IPS-18a (cell line): ENCODE results near the gene ABHD6.
"Not testable (repeated sequence)": the region's sequence is repeated elsewhere in the genome, so short reads cannot be mapped to it uniquely, and the experiment has no call there.

Experiments
- H3K27ac ChIP-seq: one replicate; pipeline ENCODE4 v1.5.1; 2013; ENCODE audit warnings: low read length
- H3K27me3 ChIP-seq: one replicate; pipeline ENCODE4 v1.6.1; 2013; ENCODE audit warnings: mild to moderate bottlenecking, low read length; ENCODE audit not compliant: control insufficient read depth, insufficient read depth
- H3K36me3 ChIP-seq: one replicate; pipeline ENCODE4 v1.6.1; 2013; ENCODE audit warnings: low read depth, low read length; ENCODE audit not compliant: control insufficient read depth
- H3K4me1 ChIP-seq: one replicate; pipeline ENCODE4 v1.6.1; 2013; ENCODE audit warnings: low read depth, low read length; ENCODE audit not compliant: control insufficient read depth
- H3K4me3 ChIP-seq: one replicate; pipeline ENCODE4 v1.5.1; 2013; ENCODE audit warnings: low read length
- H3K9ac ChIP-seq: one replicate; pipeline ENCODE4 v1.6.1; 2013; ENCODE audit warnings: mild to moderate bottlenecking, low read length, moderate library complexity
- H3K9me3 ChIP-seq: one replicate; pipeline ENCODE4 v1.6.1; 2013; ENCODE audit warnings: low read depth, low read length; ENCODE audit not compliant: control insufficient read depth

ABHD6 gene

DNA sequence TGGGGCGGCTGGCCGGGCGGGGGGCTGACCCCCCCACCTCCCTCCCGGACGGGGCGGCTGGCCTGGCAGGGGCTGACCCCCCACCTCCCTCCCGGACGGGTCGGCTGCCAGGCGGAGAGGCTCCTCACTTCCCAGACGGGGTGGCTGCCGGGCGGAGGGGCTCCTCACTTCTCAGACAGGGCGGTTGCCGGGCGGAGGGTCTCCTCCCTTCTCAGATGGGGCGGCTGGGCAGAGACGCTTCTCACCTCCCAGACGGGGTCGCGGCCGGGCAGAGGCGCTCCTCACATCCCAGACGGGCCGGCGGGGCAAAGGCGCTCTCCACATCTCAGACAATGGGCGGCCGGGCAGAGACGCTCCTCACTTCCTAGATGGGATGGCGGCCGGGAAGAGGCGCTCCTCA lies 52.9 kb downstream of the ABHD6 start:
- H3K27ac ChIP-seq, H3K36me3 ChIP-seq, H3K4me1 ChIP-seq, H3K4me3 ChIP-seq, H3K9ac ChIP-seq, H3K27me3 ChIP-seq, H3K9me3 ChIP-seq: not testable (repeated sequence)

GRCh38 chr3:58291671-58292338 lies 54.2 kb downstream of the ABHD6 start:
- Histone ChIP-seq H3K27ac (no peak overlapping the region), H3K9me3 (no peaks in the 10 kb centered on the region), H3K4me1 (no peaks in the 10 kb centered on the region), H3K27me3 (no peaks in the 10 kb centered on the region), H3K9ac (no peak overlapping the region), H3K36me3 (no peaks in the 10 kb centered on the region), H3K4me3 (no peak overlapping the region)

DNA sequence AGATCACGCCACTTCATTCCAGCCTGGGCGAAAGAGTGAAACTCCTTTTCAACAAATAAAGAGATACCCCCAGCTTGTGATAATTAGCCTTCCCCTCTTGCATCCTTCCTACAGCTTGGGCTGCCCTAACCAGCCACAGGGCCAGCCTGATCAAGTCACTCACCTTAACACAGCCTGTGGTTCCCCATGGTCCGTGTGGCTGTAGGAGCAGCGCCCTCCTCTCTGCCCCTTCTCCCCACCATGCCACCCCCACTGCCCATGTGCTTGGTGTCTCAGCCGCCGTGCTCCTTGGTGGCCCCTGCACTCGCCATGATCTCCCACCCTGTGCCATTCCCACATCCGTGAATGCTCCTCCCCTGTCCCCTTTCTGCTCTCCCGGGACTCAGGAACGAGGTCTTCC lies 55.3 kb downstream of the ABHD6 start:
- Histone ChIP-seq H3K27ac (no peak overlapping the region), H3K4me3 (no peak overlapping the region), H3K9me3 (no peaks in the 10 kb centered on the region), H3K4me1 (no peaks in the 10 kb centered on the region), H3K9ac (no peak overlapping the region), H3K36me3 (no peaks in the 10 kb centered on the region), H3K27me3 (no peaks in the 10 kb centered on the region)

- Histone ChIP-seq H3K27ac (no peak overlapping the region), H3K36me3 (no peaks in the 10 kb centered on the region), H3K4me3 (no peak overlapping the region), H3K27me3 (no peaks in the 10 kb centered on the region), H3K9me3 (no peaks in the 10 kb centered on the region), H3K9ac (no peak overlapping the region), H3K4me1 (no peaks in the 10 kb centered on the region)
These were observed 55.9 kb downstream of the ABHD6 start for GRCh38 chr3:58293516-58293915.

GRCh38 chr3:58296269-58296668 lies 58.7 kb downstream of the ABHD6 start:
- H3K27me3 ChIP-seq: no peaks in the 10 kb centered on the region
- no peak overlapping the region for H3K27ac ChIP-seq
- no peak overlapping the region for H3K9ac ChIP-seq
- no peaks in the 10 kb centered on the region for H3K9me3 ChIP-seq
- H3K4me3 ChIP-seq: no peak overlapping the region
- H3K4me1 ChIP-seq: no peaks in the 10 kb centered on the region
- H3K36me3 ChIP-seq: no peaks in the 10 kb centered on the region

GRCh38 chr3:58296843-58297242 lies 59.3 kb downstream of the ABHD6 start:
- no peaks in the 10 kb centered on the region for H3K36me3 ChIP-seq
- no peaks in the 10 kb centered on the region for H3K4me1 ChIP-seq
- no peak overlapping the region for H3K9ac ChIP-seq
- H3K4me3 ChIP-seq: no peak overlapping the region
- H3K9me3 ChIP-seq: no peaks in the 10 kb centered on the region
- H3K27me3 ChIP-seq: no peaks in the 10 kb centered on the region
- no peak overlapping the region for H3K27ac ChIP-seq

GRCh38 chr3:58298190-58298589 lies 60.6 kb downstream of the ABHD6 start:
- Histone ChIP-seq H3K36me3 (no peaks in the 10 kb centered on the region), H3K27me3 (no peaks in the 10 kb centered on the region), H3K4me3 (no peak overlapping the region), H3K9ac (no peak overlapping the region), H3K9me3 (no peaks in the 10 kb centered on the region), H3K27ac (no peak overlapping the region), H3K4me1 (no peaks in the 10 kb centered on the region)

GRCh38 chr3:58299075-58299474 lies 61.5 kb downstream of the ABHD6 start:
- Histone ChIP-seq H3K4me3 (no peak overlapping the region), H3K9ac (no peak overlapping the region), H3K36me3 (no peaks in the 10 kb centered on the region), H3K27me3 (no peaks in the 10 kb centered on the region), H3K4me1 (no peaks in the 10 kb centered on the region), H3K27ac (no peak overlapping the region), H3K9me3 (no peaks in the 10 kb centered on the region)

DNA sequence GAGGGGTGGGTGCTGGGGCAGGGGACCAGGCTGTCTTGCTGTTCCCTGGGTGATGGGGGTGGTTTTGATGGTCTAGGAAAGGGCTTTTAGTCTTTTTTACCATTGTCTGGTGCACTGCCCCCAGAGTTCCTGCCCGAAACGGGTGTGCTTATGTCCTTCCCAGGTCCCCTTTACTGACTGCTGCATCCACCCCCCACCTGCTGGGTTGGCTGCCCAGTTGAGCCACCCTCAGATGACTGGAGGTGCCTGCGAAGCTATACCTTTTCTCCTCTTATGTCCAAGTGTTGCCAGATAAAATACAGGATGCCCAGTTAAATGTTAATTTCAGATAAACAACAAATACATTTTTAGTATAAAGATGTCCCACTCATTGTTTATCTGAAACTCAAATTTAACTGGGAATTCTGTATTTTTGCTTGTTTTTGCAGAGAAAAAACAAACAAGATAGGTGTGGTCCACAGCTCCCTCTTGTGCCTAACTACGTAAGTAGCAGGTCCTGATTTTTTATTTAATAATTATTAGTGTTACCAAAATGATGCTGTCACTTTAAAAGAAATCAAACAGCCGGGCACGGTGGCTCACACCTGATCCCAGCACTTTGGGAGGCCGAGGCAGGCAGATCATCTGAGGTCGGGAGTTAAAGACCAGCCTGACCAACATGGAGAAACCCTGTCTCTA lies 62.4 kb downstream of the ABHD6 start:
- H3K9ac ChIP-seq: no peak overlapping the region
- no peaks in the 10 kb centered on the region for H3K27me3 ChIP-seq
- no peak overlapping the region for H3K27ac ChIP-seq
- no peaks in the 10 kb centered on the region for H3K9me3 ChIP-seq
- no peaks in the 10 kb centered on the region for H3K4me1 ChIP-seq
- no peaks in the 10 kb centered on the region for H3K36me3 ChIP-seq
- no peak overlapping the region for H3K4me3 ChIP-seq

DNA sequence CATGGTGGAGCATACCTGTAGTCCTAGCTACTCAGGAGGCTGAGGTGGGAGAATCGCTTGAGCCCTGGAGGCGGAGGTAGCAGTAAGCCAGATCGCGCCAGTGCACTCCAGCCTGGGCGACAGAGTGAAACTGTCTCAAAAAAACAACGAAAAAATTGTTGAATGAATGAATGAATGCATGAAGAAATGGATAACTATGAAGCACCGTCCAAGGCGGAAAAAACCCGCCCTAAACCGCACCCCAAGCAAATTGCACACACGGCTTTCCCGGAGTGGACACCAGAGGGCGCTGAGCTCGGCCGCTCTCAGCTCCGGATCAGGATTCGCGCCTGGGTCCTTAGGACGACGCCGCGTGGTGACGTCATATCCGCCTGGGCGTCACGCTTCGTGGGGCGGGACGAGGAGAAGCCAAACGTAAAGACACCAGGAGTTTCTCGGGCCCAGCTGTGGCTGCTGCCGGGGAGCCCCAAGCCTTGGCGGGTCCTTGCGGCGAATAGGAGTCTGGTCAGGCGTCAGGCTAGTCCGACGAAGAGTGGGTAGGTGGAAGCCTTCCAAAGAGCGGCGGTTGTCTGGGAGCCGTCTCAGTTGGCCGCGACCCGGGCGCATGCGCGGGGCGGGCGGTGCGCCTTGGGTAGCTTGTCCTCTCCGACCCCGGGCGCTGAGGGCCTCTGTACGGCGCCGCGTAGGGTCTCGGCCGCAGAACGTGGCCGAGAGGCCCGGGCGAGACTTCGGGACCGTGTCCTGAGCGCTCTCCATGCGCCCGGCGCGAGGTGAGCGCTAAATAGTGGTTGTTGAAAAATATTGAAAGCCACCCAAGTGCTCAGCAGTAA lies 68.5 kb downstream of the ABHD6 start, which contains the start of the genes HTD2 and RPP14:
Gene HTD2 (plus strand): TSS at position 639 of the 830 bp plus-strand sequence. CDS start 11,094 bp downstream, outside the sequence.
Gene RPP14 (plus strand): TSS at position 364 of the 830 bp plus-strand sequence. CDS start 4,085 bp downstream, outside the sequence.
- Histone ChIP-seq H3K27ac (peak within 1 kb of the TSS; percentile 97), H3K36me3 (peaks cover 13% of the 10 kb centered on the region), H3K9me3 (no peaks in the 10 kb centered on the region), H3K4me3 (peak within 1 kb of the TSS; percentile 100), H3K4me1 (peaks cover 3% of the 10 kb centered on the region), H3K9ac (peak within 1 kb of the TSS; percentile 99), H3K27me3 (no peaks in the 10 kb centered on the region)

- Histone ChIP-seq H3K27me3 (no peaks in the 10 kb centered on the region), H3K4me1 (peaks cover 3% of the 10 kb centered on the region), H3K9ac (peak overlapping the region; percentile 99), H3K36me3 (peaks cover 26% of the 10 kb centered on the region), H3K4me3 (peak overlapping the region; percentile 100), H3K27ac (no peak overlapping the region), H3K9me3 (no peaks in the 10 kb centered on the region)
These were observed 70.1 kb downstream of the ABHD6 start for GRCh38 chr3:58307639-58308215.
